Posterior vena cava (tissue), 2 donors: ENCODE data around the gene CNOT6L. TPM values are rescaled to one million over a fixed set of nuclear protein-coding genes. Genes with fewer than 3 reads are reported as not detected.

Experiments used
- DNase-seq: peaks from one replicate; pipeline ENCODE4 v3.0.0-alpha.2; 2020; ENCODE audit warnings: low spot score
- intact Hi-C, 2 donors: fragments of 100-400 bp; cut with DNase I; formaldehyde crosslinking; loops; one replicate each; pipeline versions ENCODE4 v1.14.1 to v1.14.2; 2022 to 2023
- total RNA-seq, 2 donors: library from RNA; stranded (reverse); fragmentation: NEBNext Ultra II Directional; extraction: Animal tissue kit (Norgen Biotek cat#: 25700); gene quantifications; one replicate each; pipeline ENCODE4 v1.2.1, GENCODE V29; 2021
- donor health status: DM: yes; HTN: yes; CAD: no.
- donor health status: DM: yes; HTN: yes; CAD: no.

CNOT6L gene
- total RNA-seq, 2 donors from 2014 or later: 38.3 to 40.0 TPM

DNA sequence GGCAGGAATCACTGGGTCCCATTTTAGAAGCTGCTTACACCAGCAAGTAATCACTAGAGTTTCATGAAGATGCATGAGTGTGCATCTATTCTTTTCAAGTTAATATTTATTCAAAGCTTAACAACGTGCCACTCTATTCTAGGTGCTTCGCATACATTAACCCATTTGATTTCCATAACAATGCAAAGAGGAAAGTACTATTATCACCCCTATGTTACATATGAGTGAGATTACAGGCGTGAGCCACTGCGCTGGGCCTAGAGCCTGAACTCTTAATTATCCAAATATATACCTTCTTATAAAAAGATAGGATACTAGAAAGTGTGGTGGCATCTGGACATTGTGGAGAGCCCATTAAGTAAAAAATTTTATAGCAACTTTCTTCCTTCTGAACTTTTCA lies 148.1 kb downstream of the CNOT6L start:
- DNase-seq: no peak
- intact Hi-C loops: no loop called here

DNA sequence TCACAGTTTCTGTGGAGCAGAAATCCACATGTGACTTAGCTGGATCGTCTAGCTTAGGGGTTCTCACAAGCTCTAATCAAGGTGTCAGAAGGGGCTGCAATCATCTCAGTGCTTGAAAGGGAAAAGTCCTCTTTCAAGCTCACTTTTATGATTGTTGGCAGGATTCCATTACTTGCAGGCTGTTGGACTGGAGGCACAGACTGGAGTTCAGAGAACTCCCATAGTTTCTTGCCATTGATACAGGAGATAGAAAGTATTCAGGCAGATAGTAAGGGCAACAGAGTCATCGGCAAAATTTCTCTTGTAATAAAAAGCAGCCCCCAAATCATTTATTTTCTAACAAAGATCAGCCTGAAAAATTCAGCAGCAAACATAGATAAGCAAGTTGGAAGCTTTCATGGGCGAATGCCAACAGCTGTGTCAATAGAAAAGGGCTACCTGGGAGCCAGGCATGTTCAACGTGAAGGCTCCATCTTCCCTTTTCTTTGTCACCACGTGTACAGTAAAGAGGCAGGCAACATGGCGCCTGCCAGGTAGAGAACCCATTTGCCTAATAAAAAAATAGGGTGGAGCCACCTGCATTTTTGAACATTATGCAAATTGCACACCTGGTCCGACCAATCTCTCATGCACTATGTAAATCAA lies 149.1 kb downstream of the CNOT6L start:
- DNase-seq: no peak
- intact Hi-C loops: no loop called here

DNA sequence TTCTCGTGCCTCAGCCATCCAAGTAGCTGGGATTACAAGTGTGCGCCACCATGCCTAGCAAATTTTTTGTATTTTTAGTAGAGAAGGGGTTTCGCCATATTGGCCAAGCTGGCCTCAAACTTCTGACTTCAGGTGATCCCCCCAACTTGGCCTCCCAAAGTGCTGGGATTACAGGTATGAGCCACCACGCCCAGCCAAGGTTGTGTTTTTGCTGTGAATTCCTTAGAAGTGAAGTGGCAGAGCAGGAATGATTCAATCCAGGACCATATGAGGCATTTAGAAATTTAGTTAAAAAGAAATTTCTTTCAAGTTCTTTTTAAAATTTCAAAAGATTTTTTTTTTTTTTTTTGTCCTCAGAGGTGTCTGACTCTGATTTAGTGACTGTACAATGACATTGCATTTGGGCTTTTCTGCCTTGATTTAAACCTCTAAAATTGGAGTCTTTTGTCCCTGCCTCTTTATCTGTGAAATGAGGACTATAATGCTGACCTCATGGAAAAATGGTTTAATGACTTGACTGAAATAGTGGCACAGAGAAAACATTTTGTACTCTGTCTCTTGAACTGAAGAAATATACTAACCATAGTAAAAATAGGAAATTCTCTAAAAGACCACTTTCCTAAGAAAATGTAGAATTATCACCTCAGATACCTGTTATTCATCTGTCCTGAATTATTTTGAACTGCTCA lies 153.6 kb downstream of the CNOT6L start:
- intact Hi-C loops: no loop called here

More for the DNA sequence above, 153.6 kb downstream of the CNOT6L start:
- DNase-seq: no peak

Other genes with a start within 250 kb of the CNOT6L start
- 1 to 10 TPM in 1 of 2 donors, not detected in 1; 1.2 TPM for gene CXCL13, start 213.5 kb downstream of the CNOT6L start, total RNA-seq
- 10 to 100 TPM; 38.4 to 45.3 TPM for gene MRPL1, start 43.5 kb upstream of the CNOT6L start, total RNA-seq
- 1 to 10 TPM; 2.3 to 8.1 TPM for gene FRAS1, start 238.0 kb upstream of the CNOT6L start, total RNA-seq